Neural crest cell (in vitro differentiated cells): ENCODE data around the gene RBBP8NL. TPM values are rescaled to one million over a fixed set of nuclear protein-coding genes. Genes with fewer than 3 reads are reported as not detected.

Source experiments
- DNase-seq: peaks from one replicate; pipeline ENCODE4 v3.0.0; 2021; ENCODE audit warnings: low read depth, mixed read lengths, low spot score
- H3K27ac Mint-ChIP-seq: one replicate; pipeline ENCODE4 v1.8.0; 2021; ENCODE audit warnings: mild to moderate bottlenecking, mixed read lengths; ENCODE audit not compliant: unreplicated experiment
- H3K27me3 Mint-ChIP-seq: 2 replicates; pipeline ENCODE4 v1.8.0; 2021; ENCODE audit warnings: low read depth, mild to moderate bottlenecking, mixed read lengths
- H3K36me3 Mint-ChIP-seq: 2 replicates; pipeline ENCODE4 v1.8.0; 2021; ENCODE audit warnings: low read depth, mild to moderate bottlenecking, mixed read lengths
- H3K4me1 Mint-ChIP-seq: 2 replicates; pipeline ENCODE4 v1.8.0; 2021; ENCODE audit warnings: mixed read lengths
- H3K4me3 Mint-ChIP-seq: one replicate; pipeline ENCODE4 v1.8.0; 2021; ENCODE audit warnings: mild to moderate bottlenecking, mixed read lengths
- H3K9me3 Mint-ChIP-seq: 2 replicates; pipeline ENCODE4 v1.8.0; 2021; ENCODE audit warnings: mixed read lengths
- CTCF ChIP-seq: fragments of 200-600 bp; sonication (generic); conservative IDR thresholded peaks from 2 replicates; pipeline ENCODE4 v1.5.0; 2021; ENCODE audit warnings: antibody characterized with exemption, mild to moderate bottlenecking
- total RNA-seq: library from RNA; stranded (reverse); gene quantifications from 2 replicates; pipeline ENCODE4 v1.2.1, GENCODE V29; 2021

The RBBP8NL gene
- total RNA-seq, 1 donor from 2014 or later = not detected

GRCh38 chr20:62417981-62418708 lies 9.2 kb downstream of the RBBP8NL start:
- H3K27ac Mint-ChIP-seq = no peak overlapping the region
- H3K4me1 Mint-ChIP-seq = no peaks in the 10 kb centered on the region
- H3K36me3 Mint-ChIP-seq = no peaks in the 10 kb centered on the region
- no peak for TF ChIP-seq CTCF
- no peaks in the 10 kb centered on the region for H3K27me3 Mint-ChIP-seq
- no peaks in the 10 kb centered on the region for H3K9me3 Mint-ChIP-seq
- no peak for DNase-seq
- H3K4me3 Mint-ChIP-seq = no peak overlapping the region

- Mint-ChIP-seq H3K4me1 (no peaks in the 10 kb centered on the region), H3K36me3 (no peaks in the 10 kb centered on the region), H3K27me3 (no peaks in the 10 kb centered on the region), H3K27ac (no peak overlapping the region), H3K4me3 (no peak overlapping the region), H3K9me3 (no peaks in the 10 kb centered on the region)
- no peak for TF ChIP-seq CTCF
- no peak for DNase-seq
These were observed 10.4 kb downstream of the RBBP8NL start for GRCh38 chr20:62416651-62417637.

GRCh38 chr20:62415354-62416111 lies 11.8 kb downstream of the RBBP8NL start:
- Mint-ChIP-seq H3K4me3 (no peak overlapping the region), H3K36me3 (no peaks in the 10 kb centered on the region), H3K9me3 (no peaks in the 10 kb centered on the region), H3K27me3 (no peaks in the 10 kb centered on the region), H3K27ac (no peak overlapping the region), H3K4me1 (no peaks in the 10 kb centered on the region)
- TF ChIP-seq CTCF = no peak
- no peak for DNase-seq

- Mint-ChIP-seq H3K4me1 (no peaks in the 10 kb centered on the region), H3K27me3 (peaks cover 5% of the 10 kb centered on the region), H3K27ac (no peak overlapping the region), H3K9me3 (no peaks in the 10 kb centered on the region), H3K4me3 (no peak overlapping the region), H3K36me3 (no peaks in the 10 kb centered on the region)
- peak; percentile 16 for TF ChIP-seq CTCF
- DNase-seq = no peak
These were observed 13.3 kb downstream of the RBBP8NL start for GRCh38 chr20:62413896-62414481.

- no peaks in the 10 kb centered on the region for H3K9me3 Mint-ChIP-seq
- no peaks in the 10 kb centered on the region for H3K4me1 Mint-ChIP-seq
- no peak for TF ChIP-seq CTCF
- H3K27me3 Mint-ChIP-seq = peaks cover 5% of the 10 kb centered on the region
- no peak overlapping the region for H3K4me3 Mint-ChIP-seq
- no peaks in the 10 kb centered on the region for H3K36me3 Mint-ChIP-seq
- H3K27ac Mint-ChIP-seq = no peak overlapping the region
- DNase-seq = no peak
These were observed 14.2 kb downstream of the RBBP8NL start for GRCh38 chr20:62413025-62413570.
